Smooth muscle cell (in vitro differentiated cells): ENCODE measurements around the gene RAET1E. TPM values are rescaled to one million over a fixed set of nuclear protein-coding genes. Genes with fewer than 3 reads are reported as not detected.

Source experiments
- DNase-seq: peaks from one replicate; lab custom pipeline; 2025; ENCODE audit not compliant: unreplicated experiment; lab: John Stamatoyannopoulos, UW
- H2AFZ ChIP-seq: fragments of 200-600 bp; sonication (generic); 2 replicates; pipeline ENCODE4 v1.6.0; 2016; ENCODE audit warnings: antibody characterized with exemption, low read depth, mild to moderate bottlenecking
- H3F3A ChIP-seq: fragments of 200-600 bp; sonication (generic); 2 replicates; pipeline ENCODE4 v1.6.0; 2017; ENCODE audit warnings: antibody characterized with exemption, low read depth
- H3K27ac ChIP-seq: fragments of 200-600 bp; sonication (generic); 2 replicates; pipeline ENCODE4 v1.5.1; 2016; ENCODE audit warnings: low read depth, mild to moderate bottlenecking
- H3K27me3 ChIP-seq: fragments of 200-600 bp; sonication (generic); 2 replicates; pipeline ENCODE4 v1.6.1; 2016; ENCODE audit warnings: low read depth, mild to moderate bottlenecking
- H3K36me3 ChIP-seq: fragments of 200-600 bp; sonication (generic); 2 replicates; pipeline ENCODE4 v1.5.1; 2016; ENCODE audit warnings: low read depth
- H3K4me1 ChIP-seq: fragments of 200-600 bp; sonication (generic); 2 replicates; pipeline ENCODE4 v1.5.1; 2016; ENCODE audit warnings: low read depth
- H3K4me2 ChIP-seq: fragments of 200-600 bp; sonication (generic); 2 replicates; pipeline ENCODE4 v1.6.0; 2016; ENCODE audit warnings: mild to moderate bottlenecking
- H3K4me3 ChIP-seq: fragments of 200-600 bp; sonication (generic); 2 replicates; pipeline ENCODE4 v1.5.1; 2016; ENCODE audit warnings: mild to moderate bottlenecking
- H3K79me2 ChIP-seq: fragments of 200-600 bp; sonication (generic); 2 replicates; pipeline ENCODE4 v1.6.0; 2016; ENCODE audit warnings: low read depth, mild to moderate bottlenecking
- H3K9ac ChIP-seq: fragments of 200-600 bp; sonication (generic); 2 replicates; pipeline ENCODE4 v1.6.0; 2016; ENCODE audit warnings: low read depth
- H3K9me3 ChIP-seq: fragments of 200-600 bp; sonication (generic); replicated peaks from 2 replicates; pipeline ENCODE4 v1.5.1; 2016; ENCODE audit warnings: low read depth
- H4K20me1 ChIP-seq: fragments of 200-600 bp; sonication (generic); 2 replicates; pipeline ENCODE4 v1.6.0; 2016; ENCODE audit warnings: low read depth
- CTCF ChIP-seq: fragments of 200-600 bp; sonication (generic); IDR thresholded peaks from 2 replicates; pipeline ENCODE4 v1.5.1; 2017; ENCODE audit warnings: borderline replicate concordance, mild to moderate bottlenecking, antibody characterized with exemption; ENCODE audit not compliant: insufficient read depth, poor library complexity, severe bottlenecking
- WGBS: methylation state at CpG from one replicate; pipeline ENCODE4 v1.1.7; 2016; ENCODE audit warnings: low lambda C conversion rate; 5-methylcytosine and 5-hydroxymethylcytosine counted together
- polyA plus RNA-seq: library from polyadenylated mRNA; unstranded; fragments of >200 nt; fragmentation: Nextera tagmentation; extraction: Ambion mirVana; gene quantifications from 2 replicates; pipeline ENCODE4 v1.2.1, GENCODE V29; 2016
- total RNA-seq: library from RNA; depleted of rRNA; stranded (reverse); fragments of >200 nt; gene quantifications from 2 replicates; pipeline ENCODE4 v1.2.3, GENCODE V29; 2014

The RAET1E gene
- total and polyA plus RNA-seq, 2 experiments from 2014 or later: not detected

DNA sequence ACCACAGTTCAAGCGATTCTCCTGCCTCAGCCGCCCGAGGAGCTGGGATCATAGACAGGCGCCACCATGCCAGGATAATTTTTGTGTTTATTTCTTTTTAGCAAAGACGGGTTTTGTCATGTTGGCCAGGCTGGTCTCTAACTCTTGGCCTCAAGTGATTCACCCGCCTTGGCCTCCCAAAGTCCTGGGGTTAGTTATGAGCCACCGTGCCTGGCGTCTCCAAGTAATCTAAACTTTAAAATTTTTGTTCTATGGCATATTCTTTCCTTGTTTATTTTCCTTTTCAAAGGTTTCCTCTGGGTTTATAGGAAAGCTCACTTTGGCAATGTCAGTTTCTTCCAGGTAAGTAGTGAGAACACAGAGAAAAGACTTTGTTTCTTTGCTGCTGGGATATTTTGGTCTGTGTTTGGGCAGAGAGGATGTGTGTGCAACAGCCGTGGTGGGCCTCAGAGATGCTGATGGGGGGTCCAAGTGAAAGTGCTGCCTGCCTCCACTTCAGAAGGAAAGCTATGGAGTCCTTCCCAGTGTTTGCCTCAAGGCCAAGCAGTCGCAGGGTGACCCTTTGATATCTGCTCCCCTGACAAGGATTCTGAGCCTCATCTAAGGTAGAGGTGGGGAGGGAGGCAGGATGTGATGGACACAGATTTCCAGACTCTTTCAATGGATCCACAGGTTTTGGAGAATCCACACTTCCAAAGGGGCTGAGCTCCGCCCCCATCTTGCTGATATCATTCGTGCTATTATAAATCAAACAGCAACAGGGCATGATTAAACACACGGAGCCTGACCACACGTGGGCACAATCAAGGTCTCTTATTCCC lies 36.1 kb downstream of the RAET1E start:
- Histone ChIP-seq H3K4me1 (peaks cover 16% of the 10 kb centered on the region), H3K9ac (peak overlapping the region; percentile 9), H3K4me2 (peak overlapping the region; percentile 86), H3K27ac (peak overlapping the region; percentile 87), H3F3A (peaks cover 3% of the 10 kb centered on the region), H3K9me3 (no peaks in the 10 kb centered on the region), H3K4me3 (peak overlapping the region; percentile 82), H4K20me1 (peaks cover 11% of the 10 kb centered on the region), H2AFZ (no peak overlapping the region), H3K27me3 (no peaks in the 10 kb centered on the region), H3K36me3 (no peaks in the 10 kb centered on the region), H3K79me2 (peaks cover 52% of the 10 kb centered on the region)
- 59% methylated on average over 14 of the region's 14 CpGs for WGBS
- TF ChIP-seq CTCF: no peak
- no peak for DNase-seq

DNA sequence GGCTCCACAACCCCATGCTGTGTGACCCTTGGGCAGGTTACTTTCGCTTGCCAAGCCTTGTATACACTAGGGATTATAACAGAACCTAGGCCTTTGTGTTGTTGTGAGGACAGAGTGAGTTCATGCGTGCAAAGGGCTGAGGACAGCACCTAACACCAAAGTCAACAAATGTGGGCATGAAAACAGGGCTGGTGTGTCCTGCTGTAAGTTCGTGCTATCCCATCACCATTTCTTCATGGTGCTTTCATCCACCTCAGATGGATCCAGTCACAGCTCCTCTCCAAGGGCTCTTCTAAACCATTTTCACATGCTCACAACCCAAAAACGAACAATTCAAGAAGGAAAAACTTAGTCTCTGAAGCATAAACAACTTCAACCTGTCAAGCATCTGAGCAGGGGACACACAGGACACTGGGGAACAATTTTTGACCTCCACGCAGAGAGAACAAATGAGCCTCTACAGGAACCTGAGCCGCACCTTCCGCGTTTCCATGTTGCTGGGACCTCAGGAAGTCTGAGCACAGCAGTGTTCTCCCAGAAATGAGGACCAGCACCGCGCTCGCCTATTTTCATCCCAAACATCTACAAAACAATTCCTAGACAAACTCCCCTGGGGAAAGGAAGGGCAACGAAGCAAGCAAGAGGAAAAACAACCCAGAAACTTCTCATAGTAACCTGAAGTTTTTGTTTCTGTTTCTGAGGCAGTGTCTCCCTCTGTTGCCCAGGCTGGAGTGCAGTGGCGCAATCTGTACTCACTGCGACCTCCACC lies 36.9 kb downstream of the RAET1E start:
- Histone ChIP-seq H3K4me3 (no peak overlapping the region), H3K27ac (peak overlapping the region; percentile 87), H3K36me3 (no peaks in the 10 kb centered on the region), H3K79me2 (peaks cover 58% of the 10 kb centered on the region), H4K20me1 (peaks cover 11% of the 10 kb centered on the region), H3K9ac (peak overlapping the region; percentile 9), H3K27me3 (no peaks in the 10 kb centered on the region), H3K4me2 (peak overlapping the region; percentile 86), H2AFZ (no peak overlapping the region), H3F3A (peaks cover 8% of the 10 kb centered on the region), H3K4me1 (peaks cover 24% of the 10 kb centered on the region), H3K9me3 (no peaks in the 10 kb centered on the region)
- no peak for TF ChIP-seq CTCF
- DNase-seq: no peak
- WGBS: 87% methylated on average over 14 of the region's 14 CpGs

- TF ChIP-seq CTCF: no peak
- no peak overlapping the region for H3K4me3 ChIP-seq
- 98% methylated on average over 5 of the region's 5 CpGs for WGBS
Measured at GRCh38 chr6:149860513-149860833, 37.4 kb downstream of the RAET1E start.

More at GRCh38 chr6:149860513-149860833, 37.4 kb downstream of the RAET1E start:
- Histone ChIP-seq H3K36me3 (no peaks in the 10 kb centered on the region), H3K27ac (peak overlapping the region; percentile 87), H4K20me1 (peaks cover 11% of the 10 kb centered on the region), H3K27me3 (no peaks in the 10 kb centered on the region), H3K4me2 (no peak overlapping the region), H3K9ac (no peak overlapping the region), H3K79me2 (peaks cover 58% of the 10 kb centered on the region), H3K4me1 (peaks cover 29% of the 10 kb centered on the region), H2AFZ (no peak overlapping the region), H3F3A (peaks cover 13% of the 10 kb centered on the region), H3K9me3 (no peaks in the 10 kb centered on the region)
- DNase-seq: no peak
